SU-DHL-6 (cell line): ENCODE results near the gene CGB2.
A peak's percentile ranks its signal among the peaks of the same experiment; 100 is the strongest.

ENCODE experiments used
- H2AFZ ChIP-seq: fragments of 200-600 bp; sonication (generic); 2 replicates; pipeline ENCODE4 v1.6.1; 2014; ENCODE audit warnings: low read depth, mild to moderate bottlenecking, moderate library complexity, mixed read lengths, antibody characterized with exemption, low read length; ENCODE audit not compliant: severe bottlenecking
- H3F3A ChIP-seq: fragments of 200-600 bp; shearing (Covaris generic); 2 replicates; pipeline ENCODE4 v1.6.0; 2016; ENCODE audit warnings: antibody characterized with exemption, mild to moderate bottlenecking; ENCODE audit not compliant: insufficient read depth
- H3K27ac ChIP-seq: fragments of 200-600 bp; sonication (generic); 2 replicates; pipeline ENCODE4 v1.5.1; 2016; ENCODE audit warnings: low read depth, mild to moderate bottlenecking, low read length, moderate library complexity, mixed read lengths
- H3K27me3 ChIP-seq: fragments of 200-600 bp; sonication (generic), shearing (Covaris generic); 2 replicates; pipeline ENCODE4 v1.6.0; 2014; ENCODE audit warnings: mild to moderate bottlenecking, low read length
- H3K36me3 ChIP-seq: fragments of 200-600 bp; sonication (generic); 2 replicates; pipeline ENCODE4 v1.6.1; 2014; ENCODE audit warnings: mild to moderate bottlenecking, low read length, mixed read lengths
- H3K4me2 ChIP-seq: fragments of 300-600, 200-600 bp; shearing (Covaris generic), sonication (generic); 2 replicates; pipeline ENCODE4 v1.6.0; 2014; ENCODE audit warnings: low read length, low read depth, mild to moderate bottlenecking; ENCODE audit not compliant: poor library complexity, severe bottlenecking
- H3K4me3 ChIP-seq: fragments of 200-600 bp; sonication (generic); 2 replicates; pipeline ENCODE4 v1.5.1; 2014; ENCODE audit warnings: antibody characterized with exemption, low read length, mild to moderate bottlenecking, mixed read lengths; ENCODE audit not compliant: insufficient read depth, poor library complexity, severe bottlenecking
- H3K79me2 ChIP-seq: fragments of 200-600 bp; sonication (generic); 2 replicates; pipeline ENCODE4 v1.6.1; 2014; ENCODE audit warnings: mild to moderate bottlenecking, low read length, moderate library complexity; ENCODE audit not compliant: insufficient read depth
- H3K9ac ChIP-seq: fragments of 200-600 bp; sonication (generic); 2 replicates; pipeline ENCODE4 v1.7.0; 2014; ENCODE audit warnings: mild to moderate bottlenecking, low read length
- H3K9me2 ChIP-seq: fragments of 200-600 bp; sonication (generic); replicated peaks from 2 replicates; pipeline ENCODE4 v1.6.1; 2014; ENCODE audit warnings: low read length; ENCODE audit not compliant: insufficient read depth
- H3K9me3 ChIP-seq: fragments of 200-600 bp; sonication (generic); 2 replicates; pipeline ENCODE4 v1.6.1; 2014; ENCODE audit warnings: low read length, mixed read lengths; ENCODE audit not compliant: insufficient read depth
- H4K20me1 ChIP-seq: fragments of 200-600 bp; sonication (generic); 2 replicates; pipeline ENCODE4 v1.6.1; 2014; ENCODE audit warnings: low read depth, mild to moderate bottlenecking, antibody characterized with exemption, low read length, moderate library complexity, mixed read lengths
- CTCF ChIP-seq: fragments of 200-600 bp; sonication (generic); IDR thresholded peaks from one replicate; pipeline ENCODE4 v1.5.1; 2017; ENCODE audit warnings: antibody characterized with exemption, mild to moderate bottlenecking, low read length, moderate library complexity; ENCODE audit not compliant: insufficient read depth, poor library complexity, severe bottlenecking
- EZH2phosphoT487 ChIP-seq: fragments of 200-600 bp; sonication (generic), shearing (Covaris generic); conservative IDR thresholded peaks from 2 replicates; pipeline ENCODE4 v1.6.1; 2018; ENCODE audit warnings: mild to moderate bottlenecking, antibody characterized with exemption, low read length, moderate library complexity, mixed read lengths

The CGB2 gene

DNA sequence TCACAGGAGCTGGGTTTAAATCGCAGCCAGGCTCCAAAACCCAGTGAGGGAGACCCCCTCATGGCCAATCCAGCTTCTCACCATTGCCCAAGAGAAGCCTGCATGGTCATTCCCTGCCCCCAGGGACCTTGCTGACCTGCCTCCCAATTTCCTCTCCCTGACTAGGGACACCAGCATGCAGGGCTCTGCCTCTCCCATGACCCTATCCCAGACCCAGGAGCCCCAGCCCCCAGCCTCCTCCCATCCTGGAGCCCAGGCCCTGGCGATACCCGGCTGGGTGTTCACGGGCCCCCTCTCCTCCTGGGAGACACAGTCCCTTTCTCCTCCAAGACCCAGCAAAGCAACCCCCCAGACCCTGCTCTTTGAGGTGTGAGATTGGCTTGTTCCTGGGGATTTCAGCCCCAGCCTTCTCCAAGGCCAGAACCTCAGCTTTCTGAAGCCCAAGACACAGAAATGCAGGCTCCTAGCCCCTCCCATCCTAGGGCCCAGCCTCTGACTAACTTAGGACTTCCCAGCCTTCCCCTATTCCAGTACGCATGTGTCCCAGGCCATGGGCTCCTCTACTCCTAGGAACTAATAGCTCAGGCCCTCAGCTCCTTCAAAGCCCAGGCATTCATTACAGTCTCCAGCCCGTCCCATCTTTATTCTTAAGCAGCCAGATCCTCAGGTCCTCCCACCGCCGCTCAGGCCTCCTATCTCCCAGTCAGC, 39.7 kb upstream of the CGB2 start:
- H3K4me2 ChIP-seq, result peak overlapping the region; percentile 91
- H3F3A ChIP-seq, result no peaks in the 10 kb centered on the region

GRCh38 chr19:48992581-48993174, 39.0 kb upstream of the CGB2 start:
- Histone ChIP-seq H2AFZ (peak overlapping the region; percentile 56), H3K27ac (peak overlapping the region; percentile 38), H3F3A (no peaks in the 10 kb centered on the region), H3K27me3 (no peaks in the 10 kb centered on the region), H3K4me3 (peak overlapping the region; percentile 97), H3K9me2 (no peaks in the 10 kb centered on the region), H3K4me2 (peak overlapping the region; percentile 91), H3K9ac (peak overlapping the region; percentile 92), H4K20me1 (no peaks in the 10 kb centered on the region), H3K9me3 (no peaks in the 10 kb centered on the region), H3K79me2 (peaks cover 49% of the 10 kb centered on the region), H3K36me3 (no peaks in the 10 kb centered on the region)
- no peak for TF ChIP-seq EZH2phosphoT487
- no peak for TF ChIP-seq CTCF

More for the DNA sequence above, 39.7 kb upstream of the CGB2 start:
- H2AFZ ChIP-seq, result peak overlapping the region; percentile 56
- TF ChIP-seq EZH2phosphoT487, result no peak
- TF ChIP-seq CTCF, result no peak
- no peaks in the 10 kb centered on the region for H3K36me3 ChIP-seq
- H3K79me2 ChIP-seq, result peaks cover 43% of the 10 kb centered on the region
- peak overlapping the region; percentile 97 for H3K4me3 ChIP-seq
- no peaks in the 10 kb centered on the region for H3K27me3 ChIP-seq
- no peaks in the 10 kb centered on the region for H3K9me2 ChIP-seq
- H3K27ac ChIP-seq, result 0 out of 2 replicates have a peak overlapping the region, but pooled peaks have one; percentile 38
- no peaks in the 10 kb centered on the region for H4K20me1 ChIP-seq
- H3K9ac ChIP-seq, result peak overlapping the region; percentile 92
- no peaks in the 10 kb centered on the region for H3K9me3 ChIP-seq

GRCh38 chr19:48993175-48994034, 38.3 kb upstream of the CGB2 start, which contains the start of the genes GYS1 and RUVBL2:
TSS of gene GYS1 (minus strand) at chr19:48993309. CDS start at chr19:48993112, 197 bp downstream.
TSS of gene RUVBL2 (plus strand) at chr19:48993887. CDS start at chr19:48993912, 25 bp downstream.
- Histone ChIP-seq H3K9ac (peak within 1 kb of the TSS; percentile 92), H4K20me1 (no peaks in the 10 kb centered on the region), H3K9me3 (no peaks in the 10 kb centered on the region), H3K27ac (peak within 1 kb of the TSS; percentile 89), H3K27me3 (no peaks in the 10 kb centered on the region), H3K79me2 (peaks cover 50% of the 10 kb centered on the region), H3F3A (no peaks in the 10 kb centered on the region), H3K4me3 (peak within 1 kb of the TSS; percentile 97), H3K4me2 (peak within 1 kb of the TSS; percentile 91), H3K9me2 (no peaks in the 10 kb centered on the region), H3K36me3 (no peaks in the 10 kb centered on the region), H2AFZ (peak within 1 kb of the TSS; percentile 74)
- peak; percentile 80 for TF ChIP-seq CTCF
- no peak for TF ChIP-seq EZH2phosphoT487
